Thyroid gland (tissue), 4 donors: ENCODE results near the gene ILRUN.

Source experiments
- POLR2A ChIP-seq, 2 donors: fragments of 450-650 bp; IDR thresholded peaks; one replicate each; pipeline ENCODE4 v1.6.1; 2017; ENCODE audit warnings: antibody characterized with exemption in 2 of 2, mild to moderate bottlenecking in 2 of 2, moderate library complexity in 1 of 2
- TF ChIP-seq, protein P1 (sequence below), 6 experiments: fragments of 200-600 bp in 3 of 6; fragments of 450-650 bp in 3 of 6; sonication (generic) in 3 of 6; IDR thresholded peaks; one replicate each; pipeline ENCODE4 v1.5.1; 2016 to 2019; ENCODE audit warnings: antibody characterized with exemption in 6 of 6, mild to moderate bottlenecking in 2 of 6, inconsistent platforms in 1 of 6, moderate library complexity in 1 of 6

DNA sequence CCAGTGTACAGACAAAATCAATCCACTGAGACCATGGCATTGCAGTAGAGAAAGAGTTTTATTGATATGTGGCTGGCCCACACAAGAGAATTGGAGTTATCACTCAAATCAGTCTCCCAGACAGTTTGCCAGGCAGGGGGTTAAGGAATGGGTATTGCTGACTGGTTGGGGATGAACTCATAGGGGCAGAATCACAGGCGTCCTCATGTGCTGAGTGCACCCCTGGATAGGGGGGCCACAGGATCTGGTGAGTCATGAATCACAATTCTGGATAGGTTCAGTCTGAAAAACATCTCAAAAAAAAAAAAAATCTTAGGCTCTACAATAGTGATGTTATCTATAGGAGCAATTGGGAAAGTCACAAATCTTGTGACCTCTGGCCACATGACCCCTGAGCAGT lies 29.5 kb upstream of the ILRUN start:
- TF ChIP-seq, protein P1, sequence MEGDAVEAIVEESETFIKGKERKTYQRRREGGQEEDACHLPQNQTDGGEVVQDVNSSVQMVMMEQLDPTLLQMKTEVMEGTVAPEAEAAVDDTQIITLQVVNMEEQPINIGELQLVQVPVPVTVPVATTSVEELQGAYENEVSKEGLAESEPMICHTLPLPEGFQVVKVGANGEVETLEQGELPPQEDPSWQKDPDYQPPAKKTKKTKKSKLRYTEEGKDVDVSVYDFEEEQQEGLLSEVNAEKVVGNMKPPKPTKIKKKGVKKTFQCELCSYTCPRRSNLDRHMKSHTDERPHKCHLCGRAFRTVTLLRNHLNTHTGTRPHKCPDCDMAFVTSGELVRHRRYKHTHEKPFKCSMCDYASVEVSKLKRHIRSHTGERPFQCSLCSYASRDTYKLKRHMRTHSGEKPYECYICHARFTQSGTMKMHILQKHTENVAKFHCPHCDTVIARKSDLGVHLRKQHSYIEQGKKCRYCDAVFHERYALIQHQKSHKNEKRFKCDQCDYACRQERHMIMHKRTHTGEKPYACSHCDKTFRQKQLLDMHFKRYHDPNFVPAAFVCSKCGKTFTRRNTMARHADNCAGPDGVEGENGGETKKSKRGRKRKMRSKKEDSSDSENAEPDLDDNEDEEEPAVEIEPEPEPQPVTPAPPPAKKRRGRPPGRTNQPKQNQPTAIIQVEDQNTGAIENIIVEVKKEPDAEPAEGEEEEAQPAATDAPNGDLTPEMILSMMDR (IDR thresholded peaks at IDR 0.05): no peak
- TF ChIP-seq POLR2A (IDR thresholded peaks at IDR 0.05): no peak
